D721Med (cell line): ENCODE results near the gene ZNF862.

ENCODE experiments used
- DNase-seq: peaks from one replicate; pipeline ENCODE4 v3.0.0; 2011; ENCODE audit warnings: low spot score; ENCODE audit not compliant: insufficient read length
- FAIRE-seq: peaks from 2 replicates; lab custom pipeline; 2011; peaks lifted over from hg19 to GRCh38; lab: Jason Lieb, UNC
- TF ChIP-seq, protein P1 (sequence below): IDR thresholded peaks from 2 replicates; pipeline ENCODE4 v1.5.1; 2012; ENCODE audit warnings: mild to moderate bottlenecking, control low read depth; ENCODE audit not compliant: insufficient read depth; ENCODE audit errors: missing control alignments

Gene ZNF862

DNA sequence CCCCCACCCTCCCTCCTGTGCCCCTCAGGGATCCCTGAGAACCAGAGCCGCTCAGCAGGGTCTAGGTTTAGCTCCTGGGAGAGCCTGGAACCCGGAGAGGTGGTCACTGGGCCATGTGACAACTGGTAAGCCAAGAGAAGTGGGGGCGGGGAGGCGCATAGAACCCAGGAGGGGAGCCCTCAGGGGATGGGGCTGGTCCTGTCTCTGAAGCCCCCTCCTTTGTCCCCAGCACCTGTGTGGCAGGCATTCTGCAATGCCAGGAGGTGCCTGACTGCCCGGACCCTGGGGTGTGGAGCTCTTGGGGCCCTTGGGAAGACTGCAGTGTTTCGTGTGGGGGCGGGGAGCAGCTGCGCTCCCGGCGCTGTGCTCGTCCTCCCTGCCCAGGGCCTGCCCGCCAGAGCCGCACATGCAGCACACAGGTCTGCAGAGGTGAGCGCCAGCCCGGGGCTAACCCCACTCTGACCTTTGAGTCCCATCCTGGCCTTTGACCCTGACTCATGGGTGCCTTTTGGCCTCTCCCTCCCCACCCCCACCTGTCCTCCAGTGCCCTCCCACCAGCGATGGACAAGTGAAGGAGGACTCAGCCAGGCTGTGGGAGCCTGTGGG lies 22.4 kb upstream of the ZNF862 start:
- FAIRE-seq = no peak
- no peak for DNase-seq
- TF ChIP-seq, protein P1, sequence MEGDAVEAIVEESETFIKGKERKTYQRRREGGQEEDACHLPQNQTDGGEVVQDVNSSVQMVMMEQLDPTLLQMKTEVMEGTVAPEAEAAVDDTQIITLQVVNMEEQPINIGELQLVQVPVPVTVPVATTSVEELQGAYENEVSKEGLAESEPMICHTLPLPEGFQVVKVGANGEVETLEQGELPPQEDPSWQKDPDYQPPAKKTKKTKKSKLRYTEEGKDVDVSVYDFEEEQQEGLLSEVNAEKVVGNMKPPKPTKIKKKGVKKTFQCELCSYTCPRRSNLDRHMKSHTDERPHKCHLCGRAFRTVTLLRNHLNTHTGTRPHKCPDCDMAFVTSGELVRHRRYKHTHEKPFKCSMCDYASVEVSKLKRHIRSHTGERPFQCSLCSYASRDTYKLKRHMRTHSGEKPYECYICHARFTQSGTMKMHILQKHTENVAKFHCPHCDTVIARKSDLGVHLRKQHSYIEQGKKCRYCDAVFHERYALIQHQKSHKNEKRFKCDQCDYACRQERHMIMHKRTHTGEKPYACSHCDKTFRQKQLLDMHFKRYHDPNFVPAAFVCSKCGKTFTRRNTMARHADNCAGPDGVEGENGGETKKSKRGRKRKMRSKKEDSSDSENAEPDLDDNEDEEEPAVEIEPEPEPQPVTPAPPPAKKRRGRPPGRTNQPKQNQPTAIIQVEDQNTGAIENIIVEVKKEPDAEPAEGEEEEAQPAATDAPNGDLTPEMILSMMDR = no peak

DNA sequence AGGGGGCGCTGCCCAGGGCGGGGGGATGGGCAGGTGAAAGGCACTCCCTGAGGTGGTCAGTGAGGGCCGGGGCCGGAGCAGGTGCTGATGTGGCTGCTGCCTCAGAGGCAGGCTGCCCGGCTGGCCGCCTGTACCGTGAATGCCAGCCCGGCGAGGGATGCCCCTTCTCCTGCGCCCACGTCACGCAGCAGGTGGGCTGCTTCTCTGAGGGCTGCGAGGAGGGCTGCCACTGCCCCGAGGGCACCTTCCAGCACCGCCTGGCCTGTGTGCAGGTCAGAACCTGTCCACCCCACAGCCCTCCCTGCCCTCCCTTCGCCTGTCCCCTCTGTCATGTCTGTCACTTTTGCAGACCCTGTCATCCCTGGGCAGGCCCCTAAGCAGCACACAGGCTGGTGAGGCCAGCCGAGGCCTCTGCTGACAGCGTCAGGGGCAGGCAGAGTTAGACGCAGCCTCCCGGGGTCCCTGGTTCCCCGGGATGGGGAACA lies 21.9 kb upstream of the ZNF862 start:
- FAIRE-seq (no peak), DNase-seq (no peak)
- TF ChIP-seq, protein P1 = no peak

DNA sequence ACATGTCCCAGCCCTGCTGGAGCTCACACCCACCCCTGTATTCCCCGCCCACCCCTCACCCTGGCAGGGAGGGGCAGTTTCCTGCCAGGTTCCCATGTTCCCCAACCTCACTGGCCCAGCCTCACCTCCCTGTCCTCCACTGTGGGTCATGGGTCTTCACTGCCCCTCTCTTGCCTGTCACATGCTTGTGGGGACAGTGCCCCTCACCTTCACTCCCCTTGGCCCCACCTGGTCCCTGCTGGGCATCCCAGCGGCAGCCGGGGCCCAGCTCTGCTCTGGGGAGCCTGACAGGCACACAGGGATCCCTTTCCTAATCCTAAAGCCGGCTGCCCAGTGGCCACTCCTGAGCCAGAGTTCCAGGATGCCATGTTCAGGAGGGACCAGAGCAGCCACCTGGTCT lies 21.4 kb upstream of the ZNF862 start:
- FAIRE-seq (no peak), DNase-seq (no peak)
- TF ChIP-seq, protein P1 = no peak

DNA sequence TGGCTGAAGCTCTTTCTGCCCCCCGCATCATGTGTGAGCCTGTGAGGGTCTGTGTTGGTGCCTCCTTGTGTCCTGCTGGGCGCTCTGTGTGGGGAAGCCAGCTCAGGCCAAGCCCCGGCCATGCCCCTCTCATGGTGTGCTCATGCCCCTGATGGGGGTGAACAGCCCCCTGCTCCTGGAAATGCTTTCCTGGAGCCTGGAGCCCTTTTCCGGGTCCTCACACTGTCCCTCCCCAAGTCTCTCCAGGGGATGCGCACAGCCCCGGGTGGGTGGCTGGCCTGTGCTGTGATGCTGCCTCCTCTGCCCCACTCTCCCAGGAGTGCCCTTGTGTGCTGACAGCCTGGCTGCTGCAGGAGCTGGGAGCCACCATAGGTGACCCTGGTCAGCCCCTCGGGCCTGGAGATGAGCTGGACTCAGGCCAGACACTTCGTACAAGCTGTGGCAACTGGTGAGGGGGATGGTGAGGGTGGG lies 20.8 kb upstream of the ZNF862 start:
- TF ChIP-seq, protein P1 = no peak
- FAIRE-seq (no peak), DNase-seq (no peak)

DNA sequence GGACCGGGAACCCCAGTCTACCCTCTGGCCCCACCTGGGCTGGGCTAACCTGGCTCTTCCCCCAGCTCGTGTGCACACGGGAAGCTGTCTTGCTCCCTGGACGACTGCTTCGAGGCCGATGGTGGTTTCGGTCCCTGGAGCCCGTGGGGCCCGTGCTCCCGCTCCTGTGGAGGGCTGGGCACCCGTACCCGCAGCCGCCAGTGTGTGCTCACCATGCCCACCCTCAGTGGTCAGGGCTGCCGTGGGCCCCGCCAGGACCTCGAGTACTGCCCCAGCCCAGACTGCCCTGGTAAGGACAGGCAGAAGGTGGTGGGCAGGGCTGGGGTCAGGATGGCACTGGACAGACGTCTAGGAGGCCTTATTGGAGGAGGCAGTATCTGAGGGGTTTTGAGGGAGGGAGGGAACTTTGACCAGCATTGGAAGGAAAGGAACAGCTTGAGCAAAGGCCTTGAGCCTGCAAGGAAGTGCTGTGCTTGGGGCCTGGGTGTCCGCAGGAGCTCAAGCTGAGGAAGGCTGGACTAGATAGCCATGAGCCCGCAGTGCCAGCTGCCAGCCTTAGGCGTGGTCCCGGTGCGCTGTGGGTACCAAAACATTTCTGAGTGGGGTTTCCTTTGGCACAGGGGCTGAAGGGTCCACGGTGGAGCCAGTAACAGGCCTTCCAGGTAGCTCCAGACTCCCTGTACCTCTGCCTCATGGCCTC lies 20.2 kb upstream of the ZNF862 start:
- FAIRE-seq (no peak), DNase-seq (no peak)
- TF ChIP-seq, protein P1 = no peak

DNA sequence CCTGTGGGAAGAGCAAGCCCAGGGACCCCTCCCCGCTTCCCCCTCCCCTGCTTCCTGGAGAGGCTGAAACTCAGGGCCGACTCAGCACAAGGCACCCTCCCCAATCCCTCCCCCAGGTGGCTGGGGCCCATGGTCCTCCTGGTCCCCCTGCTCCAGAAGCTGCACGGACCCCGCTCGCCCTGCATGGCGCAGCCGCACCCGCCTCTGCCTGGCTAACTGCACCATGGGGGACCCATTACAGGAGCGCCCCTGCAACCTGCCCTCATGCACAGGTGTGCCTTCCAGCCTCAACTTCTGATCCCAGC lies 19.7 kb upstream of the ZNF862 start:
- DNase-seq (no peak), FAIRE-seq (no peak)
- TF ChIP-seq, protein P1 = no peak
